Measurements from ENCODE around the gene RASAL2. TPM values are rescaled to one million over a fixed set of nuclear protein-coding genes. Genes with fewer than 3 reads are reported as not detected.

RASAL2 gene
- total RNA-seq, 1 experiment from 2014 or later, result 22.2 TPM

GRCh38 chr1:178385662-178386061, 291.8 kb downstream of the RASAL2 start:
- TF ChIP-seq CTCF (conservative IDR thresholded peaks at IDR 0.05), result no peak
- H2BK120ac ChIP-seq (ENCODE audit: low read depth, low read length, poor library complexity, severe bottlenecking), result no peak overlapping the region
- H3K79me1 ChIP-seq (ENCODE audit: insufficient read depth, low read depth, low read length, poor library complexity, severe bottlenecking), result no peaks in the 10 kb centered on the region
- Mint-ChIP-seq H3K27me3 (ENCODE audit: low read depth) (no peaks in the 10 kb centered on the region), H3K27ac (peak overlapping the region in 2 of 3 experiments; percentile 7 to 12; a peak in 2 of 7 replicates), H3K4me3 (no peak overlapping the region), H3K9me3 (no peaks in the 10 kb centered on the region), H3K4me1 (peaks cover 14 to 18% of the 10 kb centered on the region in 2 experiments), H3K36me3 (ENCODE audit: insufficient read depth in 1 of 3, low read depth in 3 of 3) (no peaks in the 10 kb centered on the region)
- H3K23me2 ChIP-seq (ENCODE audit: insufficient read length, low read depth, low read length, poor library complexity, severe bottlenecking), result no peaks in the 10 kb centered on the region
- no peak overlapping the region for H3K18ac ChIP-seq (ENCODE audit: insufficient read length, low read depth, low read length)
- no peak overlapping the region for H2AK5ac ChIP-seq (ENCODE audit: insufficient read length, low read length)
- H4K91ac ChIP-seq (ENCODE audit: insufficient read length, low read depth, low read length), result no peak overlapping the region
- no CpG with 5 or more reads among the region's 1 CpG for WGBS (ENCODE audit: extremely low coverage, insufficient read length, low lambda C conversion rate)
- no peak overlapping the region for H3K23ac ChIP-seq (ENCODE audit: insufficient read length, low read depth, low read length)
- H3K27ac ChIP-seq (ENCODE audit: insufficient read length, low read depth, low read length), result no peak overlapping the region
- H3K79me2 ChIP-seq (ENCODE audit: insufficient read depth, low read length), result no peaks in the 10 kb centered on the region
- no peak overlapping the region for H3K9ac ChIP-seq (ENCODE audit: extremely low read depth, insufficient read length, low read length)
- H3K9me3 ChIP-seq (ENCODE audit: control insufficient read depth, low read depth, low read length), result no peaks in the 10 kb centered on the region
- H2BK5ac ChIP-seq (ENCODE audit: insufficient read length, low read length), result no peak overlapping the region
- no peak overlapping the region for H3K56ac ChIP-seq (ENCODE audit: insufficient read length, low read depth, low read length)
- no peaks in the 10 kb centered on the region for H3K27me3 ChIP-seq (ENCODE audit: insufficient read depth, low read length)
- DNase-seq, result no peak
- H3K4me1 ChIP-seq (ENCODE audit: insufficient read depth, low read length), result no peaks in the 10 kb centered on the region; the same call in 1 of the 2 replicates
- H4K5ac ChIP-seq (ENCODE audit: insufficient read length, low read depth, low read length), result no peak overlapping the region
- no peak overlapping the region for H3K4me2 ChIP-seq (ENCODE audit: insufficient read depth, insufficient read length, low read length)
- H4K8ac ChIP-seq (replicated peaks; ENCODE audit: insufficient read length, low read depth, low read length), result no peak overlapping the region
- no peak overlapping the region for H2BK15ac ChIP-seq (ENCODE audit: low read depth, low read length)
- no peak overlapping the region for H3K14ac ChIP-seq (ENCODE audit: insufficient read depth, low read length)
- no peak overlapping the region for H3T11ph ChIP-seq (ENCODE audit: low read length)
- H2AFZ ChIP-seq (ENCODE audit: low read length), result no peak overlapping the region
- no peak overlapping the region for H3K4ac ChIP-seq (ENCODE audit: low read depth, low read length)
- H4K20me1 ChIP-seq (ENCODE audit: control insufficient read depth, insufficient read depth, insufficient read length), result no peaks in the 10 kb centered on the region
- H2BK20ac ChIP-seq (ENCODE audit: low read depth, low read length, poor library complexity, severe bottlenecking), result no peak overlapping the region
- H2BK12ac ChIP-seq (ENCODE audit: insufficient read length, low read depth, low read length), result no peak overlapping the region
